HepG2 (cell line): ENCODE measurements around the gene CNTD1. TPM values are rescaled to one million over a fixed set of nuclear protein-coding genes. Genes with fewer than 3 reads are reported as not detected.

Experiments
- CBFB ChIP-seq: sonication (generic); formaldehyde crosslinking; IDR thresholded peaks from 2 replicates; pipeline ENCODE4 v1.4.0; 2020; ENCODE audit warnings: missing genetic modification reagents
- FLYWCH1 ChIP-seq: sonication (generic); formaldehyde crosslinking; IDR thresholded peaks from 2 replicates; pipeline ENCODE4 v1.8.1; 2023; ENCODE audit warnings: mild to moderate bottlenecking, missing genetic modification reagents
- GATAD2A ChIP-seq: IDR thresholded peaks from 2 replicates; pipeline ENCODE4 v1.6.1; 2016
- HHEX ChIP-seq: IDR thresholded peaks from 2 replicates; pipeline ENCODE4 v1.6.1; 2016; ENCODE audit warnings: control low read depth
- PCBP1 ChIP-seq: fragments of 200-400 bp; formaldehyde crosslinking; IDR thresholded peaks from 2 replicates; pipeline ENCODE4 v1.6.1; 2017; ENCODE audit warnings: mild to moderate bottlenecking, low read depth, low read length, borderline replicate concordance
- PLRG1 ChIP-seq: fragments of 450-650 bp; conservative IDR thresholded peaks from 2 replicates; pipeline ENCODE4 v1.6.1; 2016
- POGK ChIP-seq: sonication (generic); formaldehyde crosslinking; conservative IDR thresholded peaks from 2 replicates; pipeline ENCODE4 v1.8.0; 2022; ENCODE audit warnings: mild to moderate bottlenecking, moderate library complexity, missing genetic modification reagents
- PPARG ChIP-seq: conservative IDR thresholded peaks from 2 replicates; pipeline ENCODE4 v1.6.1; 2016; ENCODE audit warnings: missing biosample characterization, missing genetic modification reagents
- RNF2 ChIP-seq: fragments of 450-650 bp; conservative IDR thresholded peaks from 2 replicates; pipeline ENCODE4 v1.6.1; 2016; ENCODE audit warnings: low read depth
- THAP11 ChIP-seq: IDR thresholded peaks from 2 replicates; pipeline ENCODE4 v1.6.1; 2016; ENCODE audit warnings: missing biosample characterization, missing genetic modification reagents
- TMF1 ChIP-seq: sonication (generic); formaldehyde crosslinking; IDR thresholded peaks from 2 replicates; pipeline ENCODE4 v1.8.1; 2022; ENCODE audit warnings: low read depth, missing genetic modification reagents
- ZBTB42 ChIP-seq: sonication (generic); formaldehyde crosslinking; IDR thresholded peaks from 2 replicates; pipeline ENCODE4 v1.5.0; 2020; ENCODE audit warnings: mild to moderate bottlenecking, missing genetic modification reagents
- ZFP36L2 ChIP-seq: sonication (generic); formaldehyde crosslinking; IDR thresholded peaks from 2 replicates; pipeline ENCODE4 v1.4.0; 2020; ENCODE audit warnings: missing genetic modification reagents
- ZMYM3 ChIP-seq: sonication (generic); formaldehyde crosslinking; IDR thresholded peaks from 2 replicates; pipeline ENCODE4 v1.5.1; 2020; ENCODE audit warnings: mild to moderate bottlenecking, missing genetic modification reagents
- ZNF138 ChIP-seq: sonication (generic); formaldehyde crosslinking; IDR thresholded peaks from 2 replicates; pipeline ENCODE4 v1.5.0; 2020; ENCODE audit warnings: mild to moderate bottlenecking, low read depth, missing genetic modification reagents
- ZNF143 ChIP-seq: sonication (generic); formaldehyde crosslinking; IDR thresholded peaks from 2 replicates; pipeline ENCODE4 v1.4.0; 2020; ENCODE audit warnings: missing genetic modification reagents
- ZNF496 ChIP-seq: sonication (generic); formaldehyde crosslinking; IDR thresholded peaks from 2 replicates; pipeline ENCODE4 v1.8.1; 2023; ENCODE audit warnings: mild to moderate bottlenecking, moderate library complexity, missing genetic modification reagents; ENCODE audit not compliant: insufficient replicate concordance
- ZNF775 ChIP-seq: sonication (generic); formaldehyde crosslinking; IDR thresholded peaks from 2 replicates; pipeline ENCODE4 v1.4.0; 2020; ENCODE audit warnings: missing genetic modification reagents, mild to moderate bottlenecking, moderate library complexity, borderline replicate concordance
- ZNF781 ChIP-seq: sonication (generic); formaldehyde crosslinking; IDR thresholded peaks from 2 replicates; pipeline ENCODE4 v1.5.1; 2020; ENCODE audit warnings: borderline replicate concordance, mild to moderate bottlenecking, missing genetic modification reagents; ENCODE audit errors: not compliant biosample characterization
- ZSCAN22 ChIP-seq: sonication (generic); formaldehyde crosslinking; IDR thresholded peaks from 2 replicates; pipeline ENCODE4 v1.4.0; 2020; ENCODE audit warnings: mild to moderate bottlenecking, missing genetic modification reagents
- ZSCAN9 ChIP-seq: IDR thresholded peaks from 2 replicates; pipeline ENCODE4 v1.6.1; 2016; ENCODE audit warnings: borderline replicate concordance
- polyA plus RNA-seq, 8 experiments: library from polyadenylated mRNA; depleted of rRNA in 3 of 8; stranded (reverse) in 7 of 8; unstranded in 1 of 8; fragments of >200 nt; fragmentation: Illumina TruSeq in 4 of 8; extraction: Trizol in 4 of 8; gene quantifications; 2 replicates each; pipeline versions ENCODE4 v1.2.1 to v1.2.3, GENCODE V29; 2011 to 2016; ENCODE audit warnings: low read depth in 4 of 8, missing spikeins in 1 of 8, mixed read lengths in 1 of 8; ENCODE audit not compliant: insufficient read depth in 1 of 8
- total RNA-seq, 5 experiments: library from RNA; depleted of rRNA; stranded (reverse); fragments of >200 nt; fragmentation: Illumina TruSeq; extraction: Trizol; gene quantifications; 2 replicates each; pipeline ENCODE4 v1.2.3, GENCODE V29; 2016; ENCODE audit warnings: low read depth in 1 of 5
- TF ChIP-seq, protein P1 (sequence below): sonication (generic); formaldehyde crosslinking; IDR thresholded peaks from 2 replicates; pipeline ENCODE4 v1.8.0; 2022; ENCODE audit warnings: mild to moderate bottlenecking, missing genetic modification reagents; ENCODE audit not compliant: insufficient replicate concordance
- TF ChIP-seq, protein P2 (sequence below): sonication (generic); formaldehyde crosslinking; IDR thresholded peaks from 2 replicates; pipeline ENCODE4 v1.5.1; 2020; ENCODE audit warnings: missing genetic modification reagents, mild to moderate bottlenecking, borderline replicate concordance
- TF ChIP-seq, protein P3 (sequence below): sonication (generic); formaldehyde crosslinking; IDR thresholded peaks from 2 replicates; pipeline ENCODE4 v1.4.0; 2020; ENCODE audit warnings: missing genetic modification reagents

The CNTD1 gene
- total and polyA plus RNA-seq, 2 of the 13 experiments (the other 11 are each of a cell fraction or from before 2014, with no cell fraction given) = 0.11 to 0.15 TPM

- TF ChIP-seq TMF1 (CRISPR knock-in tag) = peak; percentile 82; the same call in 1 of the 2 replicates
- TF ChIP-seq GATAD2A (CRISPR knock-in tag) = peak; percentile 67; the same call in 1 of the 2 replicates
- TF ChIP-seq PCBP1 = no peak; the same call in 1 of the 2 replicates
- TF ChIP-seq ZFP36L2 (CRISPR knock-in tag) = no peak
- TF ChIP-seq THAP11 (CRISPR knock-in tag) = peak; percentile 100
- TF ChIP-seq FLYWCH1 (CRISPR knock-in tag) = no peak
- peak; percentile 84 for TF ChIP-seq CBFB (CRISPR knock-in tag)
- TF ChIP-seq ZNF138 (CRISPR knock-in tag) = peak; percentile 94
- TF ChIP-seq ZNF775 (CRISPR knock-in tag) = peak; percentile 57; the same call in 1 of the 2 replicates
- peak; percentile 100 for TF ChIP-seq ZNF143
- peak; percentile 22; the same call in 1 of the 2 replicates for TF ChIP-seq PPARG (CRISPR knock-in tag)
- TF ChIP-seq PLRG1 = no peak
- TF ChIP-seq, protein P1, sequence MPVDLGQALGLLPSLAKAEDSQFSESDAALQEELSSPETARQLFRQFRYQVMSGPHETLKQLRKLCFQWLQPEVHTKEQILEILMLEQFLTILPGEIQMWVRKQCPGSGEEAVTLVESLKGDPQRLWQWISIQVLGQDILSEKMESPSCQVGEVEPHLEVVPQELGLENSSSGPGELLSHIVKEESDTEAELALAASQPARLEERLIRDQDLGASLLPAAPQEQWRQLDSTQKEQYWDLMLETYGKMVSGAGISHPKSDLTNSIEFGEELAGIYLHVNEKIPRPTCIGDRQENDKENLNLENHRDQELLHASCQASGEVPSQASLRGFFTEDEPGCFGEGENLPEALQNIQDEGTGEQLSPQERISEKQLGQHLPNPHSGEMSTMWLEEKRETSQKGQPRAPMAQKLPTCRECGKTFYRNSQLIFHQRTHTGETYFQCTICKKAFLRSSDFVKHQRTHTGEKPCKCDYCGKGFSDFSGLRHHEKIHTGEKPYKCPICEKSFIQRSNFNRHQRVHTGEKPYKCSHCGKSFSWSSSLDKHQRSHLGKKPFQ (CRISPR knock-in tag) = peak; percentile 54
- TF ChIP-seq ZNF496 = no peak
- no peak; the same call in 1 of the 2 replicates for TF ChIP-seq ZBTB42
- peak; percentile 93 for TF ChIP-seq ZMYM3
- peak; percentile 27; the same call in 1 of the 2 replicates for TF ChIP-seq HHEX (CRISPR knock-in tag)
- peak; percentile 77 for TF ChIP-seq RNF2
- peak; percentile 96 for TF ChIP-seq ZNF781 (CRISPR knock-in tag)
- peak; percentile 73 for TF ChIP-seq ZSCAN22 (CRISPR knock-in tag)
- TF ChIP-seq, protein P2, sequence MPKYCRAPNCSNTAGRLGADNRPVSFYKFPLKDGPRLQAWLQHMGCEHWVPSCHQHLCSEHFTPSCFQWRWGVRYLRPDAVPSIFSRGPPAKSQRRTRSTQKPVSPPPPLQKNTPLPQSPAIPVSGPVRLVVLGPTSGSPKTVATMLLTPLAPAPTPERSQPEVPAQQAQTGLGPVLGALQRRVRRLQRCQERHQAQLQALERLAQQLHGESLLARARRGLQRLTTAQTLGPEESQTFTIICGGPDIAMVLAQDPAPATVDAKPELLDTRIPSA (CRISPR knock-in tag) = no peak
- TF ChIP-seq, protein P3, sequence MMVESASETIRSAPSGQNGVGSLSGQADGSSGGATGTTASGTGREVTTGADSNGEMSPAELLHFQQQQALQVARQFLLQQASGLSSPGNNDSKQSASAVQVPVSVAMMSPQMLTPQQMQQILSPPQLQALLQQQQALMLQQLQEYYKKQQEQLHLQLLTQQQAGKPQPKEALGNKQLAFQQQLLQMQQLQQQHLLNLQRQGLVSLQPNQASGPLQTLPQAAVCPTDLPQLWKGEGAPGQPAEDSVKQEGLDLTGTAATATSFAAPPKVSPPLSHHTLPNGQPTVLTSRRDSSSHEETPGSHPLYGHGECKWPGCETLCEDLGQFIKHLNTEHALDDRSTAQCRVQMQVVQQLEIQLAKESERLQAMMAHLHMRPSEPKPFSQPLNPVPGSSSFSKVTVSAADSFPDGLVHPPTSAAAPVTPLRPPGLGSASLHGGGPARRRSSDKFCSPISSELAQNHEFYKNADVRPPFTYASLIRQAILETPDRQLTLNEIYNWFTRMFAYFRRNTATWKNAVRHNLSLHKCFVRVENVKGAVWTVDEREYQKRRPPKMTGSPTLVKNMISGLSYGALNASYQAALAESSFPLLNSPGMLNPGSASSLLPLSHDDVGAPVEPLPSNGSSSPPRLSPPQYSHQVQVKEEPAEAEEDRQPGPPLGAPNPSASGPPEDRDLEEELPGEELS (CRISPR knock-in tag) = no peak; the same call in none of the 2 replicates
- peak; percentile 96 for TF ChIP-seq POGK (CRISPR knock-in tag)
- peak; percentile 93; the same call in 1 of the 2 replicates for TF ChIP-seq ZSCAN9
These were observed at the start of gene CNTD1, which contains the start of gene COA3 (continued) for GRCh38 chr17:42798383-42799380.
